Right lobe of liver (tissue), 4 donors: Measurements from ENCODE around the gene CNTRL.

Experiments used
- CTCF ChIP-seq, 4 donors: fragments of 200-600 bp in 3 of 4; fragments of 450-650 bp in 1 of 4; IDR thresholded peaks; one replicate each; pipeline versions ENCODE4 v1.5.1 to v1.8.0; 2016 to 2022; ENCODE audit warnings: antibody characterized with exemption in 4 of 4, mild to moderate bottlenecking in 2 of 4
- POLR2A ChIP-seq: fragments of 450-650 bp; IDR thresholded peaks from one replicate; pipeline ENCODE4 v1.6.1; 2017; ENCODE audit warnings: antibody characterized with exemption, mild to moderate bottlenecking
- donor health status: DM: no; HTN: no; CAD: no.
- donor health status: DM: no; HTN: no; CAD: no.
- donor health status: DM: no; HTN: yes; CAD: no.

GRCh38 chr9:121120386-121120785, 45.6 kb downstream of the CNTRL start:
- TF ChIP-seq POLR2A = no peak
- no peak for TF ChIP-seq CTCF (IDR thresholded peaks at IDR 0.05)
